Measurements from ENCODE around the gene FGD3.

DNA sequence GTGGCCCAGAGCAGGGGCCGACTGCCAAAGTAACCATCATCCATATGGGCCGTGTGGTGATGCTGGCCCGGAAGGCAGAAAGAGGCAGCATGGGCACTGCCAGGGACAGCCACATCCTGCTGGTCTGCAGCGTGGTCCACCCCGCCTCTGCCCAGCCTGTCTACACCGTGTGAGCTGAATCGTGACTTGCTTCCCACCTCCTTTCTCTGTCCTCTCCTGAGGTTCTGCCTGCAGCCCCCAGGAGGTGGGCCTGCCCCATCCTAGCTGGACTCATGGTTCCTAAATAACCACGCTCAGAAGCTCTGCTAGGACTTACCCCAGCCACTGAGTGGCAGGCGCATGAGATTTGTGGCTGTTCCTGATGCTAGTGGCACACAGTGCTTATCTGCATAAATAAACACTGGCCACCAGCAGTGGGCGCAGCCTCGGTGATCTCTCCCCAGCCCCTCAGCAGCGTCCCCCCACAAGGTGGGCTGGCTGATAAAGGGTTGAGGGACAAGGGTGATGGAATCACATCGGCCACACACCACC is 88.6 kb downstream of the FGD3 start:
- TF ChIP-seq, protein P1, sequence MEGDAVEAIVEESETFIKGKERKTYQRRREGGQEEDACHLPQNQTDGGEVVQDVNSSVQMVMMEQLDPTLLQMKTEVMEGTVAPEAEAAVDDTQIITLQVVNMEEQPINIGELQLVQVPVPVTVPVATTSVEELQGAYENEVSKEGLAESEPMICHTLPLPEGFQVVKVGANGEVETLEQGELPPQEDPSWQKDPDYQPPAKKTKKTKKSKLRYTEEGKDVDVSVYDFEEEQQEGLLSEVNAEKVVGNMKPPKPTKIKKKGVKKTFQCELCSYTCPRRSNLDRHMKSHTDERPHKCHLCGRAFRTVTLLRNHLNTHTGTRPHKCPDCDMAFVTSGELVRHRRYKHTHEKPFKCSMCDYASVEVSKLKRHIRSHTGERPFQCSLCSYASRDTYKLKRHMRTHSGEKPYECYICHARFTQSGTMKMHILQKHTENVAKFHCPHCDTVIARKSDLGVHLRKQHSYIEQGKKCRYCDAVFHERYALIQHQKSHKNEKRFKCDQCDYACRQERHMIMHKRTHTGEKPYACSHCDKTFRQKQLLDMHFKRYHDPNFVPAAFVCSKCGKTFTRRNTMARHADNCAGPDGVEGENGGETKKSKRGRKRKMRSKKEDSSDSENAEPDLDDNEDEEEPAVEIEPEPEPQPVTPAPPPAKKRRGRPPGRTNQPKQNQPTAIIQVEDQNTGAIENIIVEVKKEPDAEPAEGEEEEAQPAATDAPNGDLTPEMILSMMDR (IDR thresholded peaks at IDR 0.05; ENCODE audit: low read depth, low read length, missing input control) = no peak
- TF ChIP-seq, protein P2, sequence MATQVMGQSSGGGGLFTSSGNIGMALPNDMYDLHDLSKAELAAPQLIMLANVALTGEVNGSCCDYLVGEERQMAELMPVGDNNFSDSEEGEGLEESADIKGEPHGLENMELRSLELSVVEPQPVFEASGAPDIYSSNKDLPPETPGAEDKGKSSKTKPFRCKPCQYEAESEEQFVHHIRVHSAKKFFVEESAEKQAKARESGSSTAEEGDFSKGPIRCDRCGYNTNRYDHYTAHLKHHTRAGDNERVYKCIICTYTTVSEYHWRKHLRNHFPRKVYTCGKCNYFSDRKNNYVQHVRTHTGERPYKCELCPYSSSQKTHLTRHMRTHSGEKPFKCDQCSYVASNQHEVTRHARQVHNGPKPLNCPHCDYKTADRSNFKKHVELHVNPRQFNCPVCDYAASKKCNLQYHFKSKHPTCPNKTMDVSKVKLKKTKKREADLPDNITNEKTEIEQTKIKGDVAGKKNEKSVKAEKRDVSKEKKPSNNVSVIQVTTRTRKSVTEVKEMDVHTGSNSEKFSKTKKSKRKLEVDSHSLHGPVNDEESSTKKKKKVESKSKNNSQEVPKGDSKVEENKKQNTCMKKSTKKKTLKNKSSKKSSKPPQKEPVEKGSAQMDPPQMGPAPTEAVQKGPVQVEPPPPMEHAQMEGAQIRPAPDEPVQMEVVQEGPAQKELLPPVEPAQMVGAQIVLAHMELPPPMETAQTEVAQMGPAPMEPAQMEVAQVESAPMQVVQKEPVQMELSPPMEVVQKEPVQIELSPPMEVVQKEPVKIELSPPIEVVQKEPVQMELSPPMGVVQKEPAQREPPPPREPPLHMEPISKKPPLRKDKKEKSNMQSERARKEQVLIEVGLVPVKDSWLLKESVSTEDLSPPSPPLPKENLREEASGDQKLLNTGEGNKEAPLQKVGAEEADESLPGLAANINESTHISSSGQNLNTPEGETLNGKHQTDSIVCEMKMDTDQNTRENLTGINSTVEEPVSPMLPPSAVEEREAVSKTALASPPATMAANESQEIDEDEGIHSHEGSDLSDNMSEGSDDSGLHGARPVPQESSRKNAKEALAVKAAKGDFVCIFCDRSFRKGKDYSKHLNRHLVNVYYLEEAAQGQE (IDR thresholded peaks at IDR 0.05) = no peak
- TF ChIP-seq RAD21 (IDR thresholded peaks at IDR 0.05) (no peak), TAF1 (conservative IDR thresholded peaks at IDR 0.05) (no peak), HNF4G (IDR thresholded peaks at IDR 0.05) (no peak), EGR1 (IDR thresholded peaks at IDR 0.05; ENCODE audit: low read depth in 2 of 2) (no peak)
- TF ChIP-seq, protein P3, sequence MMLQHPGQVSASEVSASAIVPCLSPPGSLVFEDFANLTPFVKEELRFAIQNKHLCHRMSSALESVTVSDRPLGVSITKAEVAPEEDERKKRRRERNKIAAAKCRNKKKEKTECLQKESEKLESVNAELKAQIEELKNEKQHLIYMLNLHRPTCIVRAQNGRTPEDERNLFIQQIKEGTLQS (IDR thresholded peaks at IDR 0.05) = no peak
- TF ChIP-seq, protein P4, sequence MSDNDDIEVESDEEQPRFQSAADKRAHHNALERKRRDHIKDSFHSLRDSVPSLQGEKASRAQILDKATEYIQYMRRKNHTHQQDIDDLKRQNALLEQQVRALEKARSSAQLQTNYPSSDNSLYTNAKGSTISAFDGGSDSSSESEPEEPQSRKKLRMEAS (IDR thresholded peaks at IDR 0.05) = no peak

All from liver (tissue), 3 donors.